Uterus (tissue), 4 donors: ENCODE measurements around the gene TOX2. TPM values are rescaled to one million over a fixed set of nuclear protein-coding genes. Genes with fewer than 3 reads are reported as not detected.

ENCODE experiments used
- DNase-seq, 2 donors: peaks; one replicate each; pipeline ENCODE4 v3.0.0-alpha.2; 2019 to 2020
- H3K27ac ChIP-seq, 2 donors: fragments of 200-600 bp; sonication (generic); 1 replicate in 1 of 2; 2 replicates in 1 of 2; pipeline ENCODE4 v1.5.1; 2016 to 2018
- H3K27me3 ChIP-seq, 2 donors: fragments of 200-600 bp; sonication (generic); one replicate each; pipeline ENCODE4 v1.5.1; 2018 to 2019; ENCODE audit warnings: control low read depth in 1 of 2
- H3K36me3 ChIP-seq, 2 donors: fragments of 200-600 bp; sonication (generic); one replicate each; pipeline ENCODE4 v1.5.1; 2019; ENCODE audit warnings: control low read depth in 1 of 2
- H3K4me1 ChIP-seq, 2 donors: fragments of 200-600 bp; sonication (generic); one replicate each; pipeline ENCODE4 v1.5.1; 2018 to 2019; ENCODE audit warnings: control low read depth in 1 of 2
- H3K4me3 ChIP-seq, 2 donors: fragments of 200-600 bp; sonication (generic); 1 replicate in 1 of 2; 2 replicates in 1 of 2; pipeline ENCODE4 v1.5.1; 2018 to 2019; ENCODE audit warnings: mild to moderate bottlenecking in 1 of 2
- H3K9me3 ChIP-seq, 2 donors: fragments of 200-600 bp; sonication (generic); one replicate each; pipeline ENCODE4 v1.5.1; 2019; ENCODE audit warnings: control low read depth in 1 of 2
- CTCF ChIP-seq, 4 experiments: fragments of 200-600 bp in 2 of 4; fragments of 450-650 bp in 2 of 4; sonication (generic) in 2 of 4; IDR thresholded peaks; one replicate each; pipeline ENCODE4 v1.5.1; 2016 to 2019; ENCODE audit warnings: antibody characterized with exemption in 4 of 4, mild to moderate bottlenecking in 2 of 4, moderate library complexity in 1 of 4
- POLR2A ChIP-seq, 2 donors: fragments of 450-650 bp; IDR thresholded peaks; one replicate each; pipeline ENCODE4 v1.6.1; 2016; ENCODE audit warnings: antibody characterized with exemption in 2 of 2, mild to moderate bottlenecking in 1 of 2, moderate library complexity in 1 of 2
- intact Hi-C: fragments of 100-400 bp; cut with DNase I; formaldehyde crosslinking; loops from one replicate; pipeline ENCODE4 v1.15.1; 2023; ENCODE audit warnings: low total_unique reads
- total RNA-seq, 4 donors: library from RNA; depleted of rRNA in 3 of 4; stranded (reverse); fragments of >200 nt in 3 of 4; gene quantifications; one replicate each; pipeline versions ENCODE4 v1.1.0 to v1.2.4, GENCODE V29; 2014 to 2023
- donor health status: DM: yes; HTN: yes; CAD: no.

Gene TOX2
- total RNA-seq, 4 donors from 2014 or later, result 0.26 to 4.8 (median 0.28) TPM; not detected in 1

GRCh38 chr20:43925801-43926200 is 11.1 kb downstream of the TOX2 start:
- no peak overlapping the region for H3K4me3 ChIP-seq
- DNase-seq, result no peak
- H3K36me3 ChIP-seq, result no peaks in the 10 kb centered on the region
- H3K27ac ChIP-seq, result no peak overlapping the region
- H3K27me3 ChIP-seq, result no peaks in the 10 kb centered on the region
- no peaks in the 10 kb centered on the region for H3K9me3 ChIP-seq
- TF ChIP-seq CTCF (IDR thresholded peaks at IDR 0.05) (no peak), POLR2A (IDR thresholded peaks at IDR 0.05) (no peak)
- intact Hi-C loops, result no loop called here
- H3K4me1 ChIP-seq, result no peaks in the 10 kb centered on the region

DNA sequence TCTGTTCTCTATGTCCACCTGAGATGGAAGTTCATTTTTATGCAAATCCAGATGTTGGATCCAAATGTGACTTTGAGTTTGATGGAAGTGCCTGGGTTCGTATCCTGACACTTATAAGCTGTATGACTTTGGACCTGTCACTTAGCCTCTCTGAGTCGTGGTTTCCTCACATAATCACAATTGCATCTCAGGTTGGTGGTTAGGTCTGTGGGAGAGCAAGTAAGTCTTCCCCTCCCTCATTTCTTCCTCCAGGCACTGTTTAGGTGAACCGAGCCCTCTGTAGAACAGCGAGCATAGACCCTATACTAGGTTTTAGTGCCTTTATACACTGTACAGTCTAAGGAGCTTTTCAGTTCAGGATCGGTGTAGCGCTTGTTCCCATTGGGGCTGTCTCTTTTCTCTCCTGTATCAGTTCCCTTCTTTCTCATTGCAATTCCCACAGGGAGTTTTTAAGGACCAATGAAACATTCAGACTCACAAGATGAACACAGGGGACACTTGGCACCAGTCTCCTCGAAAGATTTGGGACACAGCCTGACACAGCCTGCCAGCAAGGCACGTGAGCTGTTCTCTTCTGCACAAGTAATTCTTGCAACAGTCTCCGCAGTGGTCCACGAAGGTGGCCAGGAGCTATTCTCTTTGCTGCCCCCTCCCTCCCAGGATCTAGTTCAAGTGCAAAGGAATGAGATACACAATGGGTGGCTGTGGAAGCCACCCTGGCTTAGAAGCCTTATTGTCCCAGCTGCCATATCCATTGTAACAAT is 11.8 kb downstream of the TOX2 start:
- H3K36me3 ChIP-seq, result no peaks in the 10 kb centered on the region
- H3K4me1 ChIP-seq, result no peaks in the 10 kb centered on the region
- H3K9me3 ChIP-seq, result no peaks in the 10 kb centered on the region
- H3K27ac ChIP-seq, result no peak overlapping the region
- no peak overlapping the region for H3K4me3 ChIP-seq
- H3K27me3 ChIP-seq, result no peaks in the 10 kb centered on the region
- no peak for TF ChIP-seq CTCF (IDR thresholded peaks at IDR 0.05)
- TF ChIP-seq POLR2A (IDR thresholded peaks at IDR 0.05), result no peak
- DNase-seq, result no peak
- intact Hi-C loops, result no loop called here

GRCh38 chr20:43931976-43932375 is 17.3 kb downstream of the TOX2 start:
- intact Hi-C loops, result no loop called here
- H3K4me3 ChIP-seq, result no peak overlapping the region
- no peak for DNase-seq
- H3K4me1 ChIP-seq, result no peaks in the 10 kb centered on the region
- TF ChIP-seq POLR2A (IDR thresholded peaks at IDR 0.05), result no peak
- no peak for TF ChIP-seq CTCF (IDR thresholded peaks at IDR 0.05)
- no peaks in the 10 kb centered on the region for H3K36me3 ChIP-seq
- no peak overlapping the region for H3K27ac ChIP-seq
- no peaks in the 10 kb centered on the region for H3K27me3 ChIP-seq
- no peaks in the 10 kb centered on the region for H3K9me3 ChIP-seq

DNA sequence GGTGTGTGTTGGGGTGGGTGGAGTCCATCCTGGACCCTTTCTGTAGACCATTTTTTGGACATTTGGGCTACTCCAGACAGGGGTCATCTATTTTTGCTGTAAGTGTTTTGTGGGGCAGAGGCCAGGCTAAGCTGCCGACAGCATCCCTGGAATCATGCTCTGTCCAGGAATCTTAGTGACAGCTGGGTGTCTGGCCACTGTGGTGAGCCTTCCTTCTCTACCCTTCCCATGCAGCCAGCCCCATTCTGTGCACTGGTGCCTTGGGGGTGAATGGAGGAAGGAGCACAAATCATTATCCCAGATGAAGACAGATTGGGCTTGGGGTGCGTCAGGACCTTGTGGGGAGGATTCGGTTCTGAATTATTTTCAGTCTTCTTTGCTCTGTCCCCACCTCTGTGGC is 20.2 kb downstream of the TOX2 start:
- TF ChIP-seq POLR2A (IDR thresholded peaks at IDR 0.05) (no peak), CTCF (IDR thresholded peaks at IDR 0.05) (no peak)
- Histone ChIP-seq H3K27me3 (no peaks in the 10 kb centered on the region), H3K4me1 (no peaks in the 10 kb centered on the region), H3K9me3 (no peaks in the 10 kb centered on the region), H3K36me3 (no peaks in the 10 kb centered on the region), H3K27ac (no peak overlapping the region), H3K4me3 (no peak overlapping the region)
- intact Hi-C loops, result no loop called here
- DNase-seq, result no peak

GRCh38 chr20:43936104-43936770 is 21.6 kb downstream of the TOX2 start:
- no peak overlapping the region for H3K4me3 ChIP-seq
- H3K9me3 ChIP-seq, result no peaks in the 10 kb centered on the region
- H3K27me3 ChIP-seq, result no peaks in the 10 kb centered on the region
- H3K27ac ChIP-seq, result no peak overlapping the region
- no peaks in the 10 kb centered on the region for H3K4me1 ChIP-seq
- no peaks in the 10 kb centered on the region for H3K36me3 ChIP-seq
- DNase-seq, result no peak
- intact Hi-C loops, result no loop called here
- no peak for TF ChIP-seq POLR2A (IDR thresholded peaks at IDR 0.05)
- TF ChIP-seq CTCF (IDR thresholded peaks at IDR 0.05), result no peak
